Superior temporal gyrus (tissue), 1 donor: ENCODE measurements around the gene CORO7.
A peak's percentile ranks its signal among the peaks of the same experiment; 100 is the strongest.

Source experiments
- DNase-seq: peaks from one replicate; pipeline ENCODE4 v3.0.0-alpha.2; 2016; ENCODE audit errors: extremely low spot score

CORO7 gene

DNA sequence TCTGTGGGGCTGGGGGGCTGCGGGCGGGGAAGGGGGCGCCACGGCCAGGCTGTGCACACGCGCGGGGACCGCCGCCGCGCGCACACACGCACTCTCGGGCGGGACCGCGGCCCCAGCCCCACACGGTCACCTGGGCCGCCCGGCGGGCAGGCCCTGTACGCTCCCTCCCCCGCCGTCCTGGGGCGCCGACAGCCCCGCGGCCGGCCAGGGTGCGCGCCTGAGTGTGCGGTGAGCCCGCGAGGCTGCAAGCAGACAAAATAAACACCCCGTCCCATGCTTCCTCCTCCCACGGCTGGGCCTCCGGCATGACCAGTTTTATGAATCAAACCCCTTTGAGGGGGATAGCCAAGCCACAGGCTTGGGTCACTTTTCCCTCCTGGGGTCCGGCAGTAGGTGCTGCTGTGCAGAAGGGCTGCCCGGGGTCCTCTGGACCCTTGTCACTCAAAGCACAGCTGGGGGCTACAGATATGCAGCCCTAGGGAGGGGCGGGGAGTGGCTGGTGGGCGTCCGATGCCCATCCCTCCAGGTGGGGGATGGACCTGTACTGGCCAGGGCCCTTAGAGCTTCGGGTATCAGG lies 44.3 kb downstream of the CORO7 start:
- DNase-seq: no peak

- DNase-seq: peak; percentile 60
Measured at GRCh38 chr16:4371357-4372000, 44.9 kb downstream of the CORO7 start, which contains the start of gene VASN. TSS of gene VASN (plus strand) at chr16:4371848. CDS start at chr16:4380878, 9,030 bp downstream.

DNA sequence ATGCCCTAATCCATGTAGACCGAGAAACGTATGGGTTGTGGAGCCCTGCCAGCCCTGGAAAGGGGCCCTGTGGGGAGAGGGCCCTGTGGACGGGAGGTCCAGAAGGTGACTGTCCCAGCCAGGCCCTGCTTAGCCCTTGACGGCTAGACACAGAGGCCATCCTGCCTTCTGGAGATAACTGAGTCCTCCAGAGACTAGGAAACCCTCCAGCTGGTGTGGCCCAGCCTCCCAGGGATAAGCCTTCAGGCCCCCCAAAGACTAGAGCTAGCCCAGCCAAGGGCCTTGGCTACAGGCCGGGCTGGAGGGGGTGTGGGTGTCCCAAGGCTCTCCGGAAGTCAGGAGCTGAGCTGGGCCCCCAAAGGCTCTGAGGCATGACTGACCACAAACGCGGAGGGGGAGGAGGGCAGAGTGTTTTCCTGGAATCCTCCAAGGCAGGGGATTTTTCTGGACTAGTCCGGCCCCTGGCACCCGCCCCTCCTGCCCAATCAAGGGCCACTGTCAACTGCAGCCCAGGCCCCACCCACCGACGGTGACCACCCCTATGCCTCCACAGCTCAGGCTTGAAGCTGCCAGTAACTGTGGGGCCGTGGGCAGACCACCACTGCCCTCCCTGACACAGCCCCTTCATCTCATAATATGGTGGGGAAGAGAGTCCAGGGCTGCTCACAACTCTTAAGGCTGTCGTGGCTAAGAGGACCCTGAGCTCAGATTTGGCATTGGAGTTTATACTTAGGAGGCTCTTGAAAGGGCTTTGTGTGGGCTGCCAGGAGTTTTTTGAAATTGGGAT lies 45.6 kb downstream of the CORO7 start:
- DNase-seq: no peak

DNA sequence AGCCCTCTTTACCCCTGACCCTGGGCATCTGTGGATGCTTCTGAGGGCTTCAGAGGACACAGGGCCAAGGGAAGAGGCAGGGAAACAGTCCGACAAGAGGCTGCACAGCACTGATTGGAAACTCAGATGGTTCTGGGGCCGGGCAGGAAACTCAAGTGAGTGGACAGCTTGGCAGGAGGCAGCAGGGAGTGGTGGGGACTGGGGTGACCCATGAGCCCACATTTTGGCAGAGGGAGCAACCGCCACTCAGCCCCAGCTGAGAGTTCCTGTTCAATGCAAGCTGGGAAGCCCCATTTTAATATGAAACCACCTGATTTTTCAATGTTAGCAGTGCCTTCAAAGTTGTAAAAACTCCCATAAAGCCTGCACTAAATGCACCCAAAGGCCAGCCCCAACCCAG lies 46.2 kb downstream of the CORO7 start:
- DNase-seq: no peak

DNA sequence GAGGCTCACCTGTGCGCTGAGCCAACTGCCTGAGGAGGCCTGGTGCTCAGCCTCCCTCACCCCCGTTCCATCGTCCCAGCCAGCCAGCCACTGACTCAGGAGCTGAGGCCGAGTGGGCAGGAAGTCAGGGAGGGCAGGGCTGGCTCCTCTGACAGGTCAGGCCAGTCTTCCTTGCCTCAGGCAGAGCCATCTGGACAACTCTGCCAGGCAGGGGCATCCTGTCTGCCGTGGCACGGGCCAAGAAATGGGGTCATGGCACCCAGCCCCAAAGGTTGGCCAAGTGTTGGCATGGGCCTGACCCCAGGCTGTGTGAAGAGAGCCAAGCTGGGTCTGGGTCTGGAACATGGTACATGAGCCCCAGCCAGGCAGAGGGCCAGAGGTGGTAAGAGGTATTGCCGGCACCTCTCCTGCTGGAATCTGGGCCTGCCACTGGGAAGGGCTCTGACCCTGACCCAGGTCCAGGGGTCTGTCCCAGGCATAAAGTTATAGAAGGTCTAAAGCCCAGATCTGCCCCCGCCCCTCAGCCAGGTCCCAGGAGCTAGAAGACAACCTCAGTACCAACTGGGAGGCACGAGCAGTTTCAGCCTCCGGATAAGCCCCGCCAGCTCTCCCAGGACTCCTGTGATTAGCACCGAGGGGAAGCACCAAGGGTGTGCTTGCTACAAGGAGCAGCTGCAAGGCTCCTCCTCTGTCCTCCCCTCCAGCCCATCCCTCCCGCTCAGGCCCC lies 47.2 kb downstream of the CORO7 start:
- no peak for DNase-seq

- DNase-seq: no peak
Measured at GRCh38 chr16:4367393-4367856, 49.0 kb downstream of the CORO7 start.

DNA sequence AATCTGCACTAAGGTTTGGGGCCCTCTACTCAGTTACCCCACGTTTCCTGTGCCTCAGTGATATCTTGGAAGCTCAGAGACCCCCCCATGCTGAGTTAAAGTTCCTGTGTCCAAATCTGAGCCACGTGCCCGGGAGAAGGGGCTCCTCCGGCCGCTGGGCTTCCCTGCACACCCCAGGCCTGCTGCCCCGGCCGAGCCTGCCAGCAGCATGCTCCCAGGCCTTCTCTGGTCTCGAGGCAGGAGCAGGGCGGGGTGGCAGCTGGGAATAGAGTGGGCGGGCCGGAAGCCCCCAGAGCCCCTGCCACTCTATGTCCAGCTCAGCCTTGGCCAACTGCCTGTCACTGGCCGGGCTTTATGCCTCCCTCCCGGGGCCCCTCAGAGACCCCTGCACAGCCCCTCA lies 50.4 kb downstream of the CORO7 start:
- no peak for DNase-seq

- no peak for DNase-seq
Measured at GRCh38 chr16:4365615-4366014, 50.8 kb downstream of the CORO7 start.

- no peak for DNase-seq
Measured at GRCh38 chr16:4365014-4365406, 51.4 kb downstream of the CORO7 start.

DNA sequence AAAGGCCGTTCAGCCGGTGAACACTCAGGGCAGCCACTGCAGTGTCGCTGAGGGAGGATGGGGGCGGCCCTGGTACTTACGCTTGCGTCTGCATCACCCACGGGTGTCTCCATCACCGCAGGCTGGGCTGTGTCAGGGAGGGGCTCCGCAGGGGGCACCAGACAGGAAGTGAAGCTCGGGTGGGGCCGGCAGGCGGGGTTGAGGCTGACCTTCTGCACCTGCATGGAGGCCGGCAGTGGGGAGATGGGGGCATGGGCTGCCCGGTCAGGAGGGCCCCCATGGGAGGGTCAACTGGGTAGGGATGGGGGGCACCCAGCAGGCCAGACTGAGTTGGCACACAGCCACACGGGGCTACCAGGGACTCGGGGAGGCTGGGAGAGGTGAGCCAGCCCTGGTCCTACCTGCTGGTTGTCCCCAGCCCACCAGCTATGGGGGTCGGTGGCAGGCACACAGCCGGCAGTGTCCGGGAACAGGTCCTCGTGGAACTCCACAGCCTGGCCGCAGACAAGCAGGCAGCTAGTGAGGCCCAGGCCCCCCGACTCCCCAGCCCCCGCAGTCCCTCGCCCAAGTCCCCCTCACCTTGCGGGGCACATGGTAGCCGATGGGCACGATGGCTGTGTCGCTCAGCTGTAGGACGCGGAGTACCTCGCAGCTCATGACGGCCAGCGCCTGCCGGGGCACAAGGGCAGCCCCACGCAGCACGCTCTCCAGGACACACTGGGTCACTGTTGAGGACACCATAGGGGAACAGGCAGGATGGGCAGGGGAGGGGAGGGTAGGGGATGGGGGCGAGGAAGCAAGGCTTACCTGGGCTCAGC lies 52.0 kb downstream of the CORO7 start:
- DNase-seq: no peak

DNA sequence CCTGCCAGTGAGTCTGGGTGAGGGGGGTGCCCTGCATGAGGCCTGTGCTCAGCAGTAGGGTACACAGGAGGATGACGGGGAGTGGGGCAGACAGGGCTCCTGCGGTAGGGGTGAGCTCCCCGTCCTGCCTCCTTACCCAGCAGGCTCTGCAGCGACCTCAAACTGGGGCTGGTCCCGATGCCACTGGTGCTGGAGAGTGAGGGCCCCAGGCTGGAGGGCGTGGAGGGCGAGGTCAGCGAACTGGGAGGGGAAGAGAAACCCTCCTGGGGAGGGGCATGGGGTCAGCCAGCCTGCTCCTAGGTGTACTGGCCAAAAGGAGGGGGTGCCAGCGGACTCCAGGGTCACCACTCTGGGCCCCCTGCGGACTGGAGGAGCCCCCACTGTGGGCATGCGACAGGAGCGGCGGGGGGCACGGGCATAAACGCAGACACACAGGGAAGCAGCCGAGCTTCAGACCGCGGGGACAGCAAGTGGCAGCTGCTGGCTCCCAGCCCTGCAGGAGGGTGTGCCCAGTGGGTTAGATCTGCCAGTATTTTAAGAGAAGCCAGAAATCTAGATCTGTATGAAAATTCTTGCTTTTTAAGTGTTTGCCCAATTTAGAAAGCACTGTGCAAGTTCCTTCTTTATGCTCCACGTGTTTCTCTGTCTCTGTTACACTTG lies 53.8 kb downstream of the CORO7 start:
- peak; percentile 49 for DNase-seq

DNA sequence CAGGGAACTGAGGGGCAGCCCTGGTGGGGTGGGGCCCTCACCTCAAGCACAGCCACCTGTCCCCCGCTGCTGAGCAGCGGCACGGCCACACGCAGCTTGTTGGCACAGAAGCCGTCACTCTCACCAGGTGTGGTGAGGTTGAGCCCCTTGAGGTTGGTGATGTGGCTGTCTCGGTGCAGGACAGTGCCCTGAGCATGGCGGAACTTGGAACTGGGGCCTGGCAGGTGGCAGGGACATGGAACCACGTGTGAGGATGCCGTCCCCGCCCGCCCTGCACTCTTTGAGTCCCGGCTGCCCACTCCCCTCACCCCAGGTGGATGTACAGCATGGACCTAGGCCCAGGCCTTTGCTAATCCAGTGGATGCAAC lies 54.5 kb downstream of the CORO7 start:
- DNase-seq: no peak

GRCh38 chr16:4361033-4361943 lies 55.1 kb downstream of the CORO7 start:
- no peak for DNase-seq

DNA sequence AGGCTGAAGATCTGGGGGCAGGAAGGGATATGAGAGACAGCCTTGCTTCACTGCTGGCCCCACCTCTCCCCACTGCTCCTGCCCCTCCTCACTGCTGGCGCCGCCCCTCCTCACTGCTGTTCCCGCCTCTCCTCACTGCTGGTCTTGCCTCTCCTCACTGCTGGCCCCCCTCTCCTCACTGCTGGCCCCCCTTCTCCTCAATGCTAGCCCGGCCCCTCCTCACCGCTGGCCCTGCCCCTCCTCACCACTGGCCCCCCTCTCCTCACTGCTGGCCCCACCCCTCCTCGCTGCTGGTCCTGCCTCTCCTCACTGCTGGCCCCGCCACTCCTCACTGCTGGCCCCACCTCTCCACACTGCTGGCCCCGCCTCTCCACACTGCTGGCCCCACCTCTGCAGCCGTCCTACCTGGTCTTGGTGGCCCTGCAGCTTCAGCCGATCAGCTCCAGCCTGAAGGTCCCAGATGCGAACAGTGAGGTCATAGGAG lies 55.8 kb downstream of the CORO7 start:
- DNase-seq: no peak

DNA sequence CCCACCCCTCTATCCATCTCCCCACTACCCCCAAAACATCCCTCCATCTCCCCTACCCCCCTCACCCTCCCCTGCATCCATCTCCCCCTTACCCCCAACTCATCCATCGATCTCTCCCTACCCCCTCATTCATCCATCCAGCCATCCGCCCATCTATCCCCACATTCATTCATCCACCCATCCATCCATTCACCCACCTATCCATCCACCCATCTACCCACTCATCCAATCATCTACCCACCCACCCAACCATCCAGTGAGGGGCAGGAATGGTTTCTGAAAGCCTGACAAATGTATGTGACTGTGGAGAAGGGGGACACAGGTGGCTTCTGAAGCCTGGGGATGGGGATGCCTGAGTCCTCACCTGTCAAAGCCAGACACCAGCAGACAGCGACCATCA lies 56.5 kb downstream of the CORO7 start:
- no peak for DNase-seq

- DNase-seq: peak; percentile 46
Measured at GRCh38 chr16:4358831-4359561, 57.4 kb downstream of the CORO7 start.

DNA sequence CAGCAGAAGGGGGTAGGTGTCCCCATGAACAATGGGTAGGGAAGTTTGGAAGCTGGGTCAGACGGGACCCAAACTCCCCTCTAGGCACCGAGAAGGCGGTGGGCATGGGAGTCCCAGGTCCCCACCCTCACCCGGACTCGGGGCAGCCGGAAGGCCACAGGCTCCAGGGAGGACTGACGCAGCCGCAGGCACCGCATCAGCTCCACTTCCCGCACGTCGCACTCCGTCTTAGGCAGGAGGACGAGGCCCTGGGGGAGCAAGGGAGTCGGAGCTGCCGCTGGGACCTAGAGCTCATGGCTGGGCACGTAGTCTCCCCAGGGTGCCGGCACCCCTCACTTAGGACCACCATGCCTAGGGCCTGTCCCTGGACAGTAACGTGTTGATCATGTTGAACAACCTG lies 58.2 kb downstream of the CORO7 start:
- DNase-seq: no peak

GRCh38 chr16:4356820-4357219 lies 59.6 kb downstream of the CORO7 start:
- no peak for DNase-seq
